ENCODE data around the gene HEY2.

Gene HEY2

DNA sequence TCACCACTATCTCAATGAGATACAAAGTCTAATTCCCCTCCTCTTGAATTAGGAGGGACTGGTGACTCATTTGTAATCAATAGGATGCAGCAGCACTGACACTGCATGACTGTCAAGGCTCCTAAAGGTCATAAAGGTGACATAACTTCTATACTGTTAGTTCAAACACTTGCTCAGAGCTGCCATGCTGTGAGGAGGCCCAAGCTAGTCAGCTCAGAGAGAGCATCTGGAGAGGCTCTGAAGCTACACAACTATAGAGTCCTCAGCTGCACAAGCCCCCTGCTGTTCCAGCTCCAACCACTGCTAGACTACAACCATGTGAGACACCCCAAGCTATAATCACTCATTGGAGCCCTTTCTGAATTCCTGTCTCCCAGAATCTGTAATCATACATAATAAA, 17.0 kb upstream of the HEY2 start:
- no peak overlapping the region for H3K4me3 ChIP-seq (ENCODE audit: low read length)
- no peak for DNase-seq (ENCODE audit: low read depth)
- TF ChIP-seq, protein P1, sequence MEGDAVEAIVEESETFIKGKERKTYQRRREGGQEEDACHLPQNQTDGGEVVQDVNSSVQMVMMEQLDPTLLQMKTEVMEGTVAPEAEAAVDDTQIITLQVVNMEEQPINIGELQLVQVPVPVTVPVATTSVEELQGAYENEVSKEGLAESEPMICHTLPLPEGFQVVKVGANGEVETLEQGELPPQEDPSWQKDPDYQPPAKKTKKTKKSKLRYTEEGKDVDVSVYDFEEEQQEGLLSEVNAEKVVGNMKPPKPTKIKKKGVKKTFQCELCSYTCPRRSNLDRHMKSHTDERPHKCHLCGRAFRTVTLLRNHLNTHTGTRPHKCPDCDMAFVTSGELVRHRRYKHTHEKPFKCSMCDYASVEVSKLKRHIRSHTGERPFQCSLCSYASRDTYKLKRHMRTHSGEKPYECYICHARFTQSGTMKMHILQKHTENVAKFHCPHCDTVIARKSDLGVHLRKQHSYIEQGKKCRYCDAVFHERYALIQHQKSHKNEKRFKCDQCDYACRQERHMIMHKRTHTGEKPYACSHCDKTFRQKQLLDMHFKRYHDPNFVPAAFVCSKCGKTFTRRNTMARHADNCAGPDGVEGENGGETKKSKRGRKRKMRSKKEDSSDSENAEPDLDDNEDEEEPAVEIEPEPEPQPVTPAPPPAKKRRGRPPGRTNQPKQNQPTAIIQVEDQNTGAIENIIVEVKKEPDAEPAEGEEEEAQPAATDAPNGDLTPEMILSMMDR (IDR thresholded peaks at IDR 0.05; ENCODE audit: insufficient read depth, low read depth, low read length, missing control alignments), result no peak

DNA sequence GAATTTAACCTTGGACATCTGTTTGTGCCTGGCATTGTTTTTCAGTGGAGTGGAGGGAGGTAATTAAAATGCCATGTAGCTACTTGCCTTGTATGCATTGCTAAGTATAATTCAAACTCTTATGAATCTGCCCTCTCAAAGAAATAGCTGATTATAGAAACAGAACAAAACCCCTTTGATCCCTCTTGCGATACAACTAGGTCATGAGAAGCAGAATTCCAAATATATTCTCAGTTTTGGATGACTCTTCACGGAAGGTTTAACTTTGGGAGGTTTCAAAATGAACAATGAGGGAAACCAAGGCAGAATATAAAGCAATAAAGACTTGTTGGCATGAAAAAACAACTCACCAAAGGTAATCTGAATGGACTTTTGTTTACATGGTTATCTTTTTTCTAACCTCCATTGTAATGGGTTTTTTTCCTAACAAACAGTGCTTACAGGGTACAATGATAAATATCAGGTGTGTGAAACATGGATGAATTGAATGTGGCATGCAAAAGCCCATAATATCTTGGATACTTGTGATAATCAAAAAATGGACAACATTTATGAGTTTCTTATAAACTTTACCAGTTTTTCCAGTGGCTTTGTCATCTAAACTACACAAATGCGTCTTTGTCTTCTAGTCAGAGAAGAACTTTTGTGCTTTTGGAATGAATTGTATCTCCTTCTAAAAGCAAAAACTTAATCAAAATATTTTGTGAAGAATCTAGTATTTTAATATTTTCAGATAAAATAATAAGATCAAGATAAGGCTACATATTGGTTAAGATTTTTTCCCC, 15.7 kb upstream of the HEY2 start:
- no peak overlapping the region for H3K4me3 ChIP-seq (ENCODE audit: low read length)
- TF ChIP-seq, protein P1 (IDR thresholded peaks at IDR 0.05; ENCODE audit: insufficient read depth, low read depth, low read length, missing control alignments), result no peak
- no peak for DNase-seq (ENCODE audit: low read depth)

DNA sequence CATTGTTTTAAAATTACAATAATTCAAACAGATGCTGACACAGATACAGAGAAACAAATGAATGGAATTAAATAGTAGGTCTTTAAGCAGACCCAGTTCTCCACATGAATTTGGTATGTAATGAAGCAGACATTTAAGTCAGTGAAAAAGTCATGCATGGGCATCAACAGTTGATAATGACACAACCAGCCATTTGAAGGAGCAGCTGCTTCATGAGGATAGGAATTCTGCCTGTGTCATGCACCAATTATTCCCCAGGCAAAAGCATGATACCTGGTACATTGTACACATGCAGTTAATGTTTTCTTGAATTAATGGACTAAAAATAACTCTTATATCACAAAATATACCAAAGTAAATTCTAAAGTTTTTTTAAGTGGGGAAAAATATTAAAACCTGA, 11.2 kb upstream of the HEY2 start:
- no peak overlapping the region for H3K4me3 ChIP-seq (ENCODE audit: low read length)
- TF ChIP-seq, protein P1 (IDR thresholded peaks at IDR 0.05; ENCODE audit: insufficient read depth, low read depth, low read length, missing control alignments), result no peak
- DNase-seq (ENCODE audit: low read depth), result no peak

DNA sequence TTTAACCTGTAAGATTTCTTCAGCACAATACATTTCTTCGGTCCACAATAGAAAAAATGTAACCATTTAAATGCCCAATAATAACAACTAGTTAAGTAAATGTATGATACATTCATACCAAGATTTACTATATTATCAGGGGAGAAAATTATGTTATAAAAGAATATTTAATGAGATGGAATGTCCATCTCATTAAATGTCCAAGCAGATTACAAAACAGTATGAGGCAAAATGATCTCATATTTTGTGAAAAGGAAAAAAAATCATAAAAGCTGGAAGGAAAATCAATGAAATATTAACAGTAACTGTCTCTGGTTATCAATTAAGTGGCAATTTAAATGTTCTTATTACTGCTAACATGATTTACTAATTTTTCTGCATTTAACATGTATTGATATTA, 10.1 kb upstream of the HEY2 start:
- TF ChIP-seq, protein P1 (IDR thresholded peaks at IDR 0.05; ENCODE audit: insufficient read depth, low read depth, low read length, missing control alignments), result no peak
- no peak overlapping the region for H3K4me3 ChIP-seq (ENCODE audit: low read length)
- no peak for DNase-seq (ENCODE audit: low read depth)

DNA sequence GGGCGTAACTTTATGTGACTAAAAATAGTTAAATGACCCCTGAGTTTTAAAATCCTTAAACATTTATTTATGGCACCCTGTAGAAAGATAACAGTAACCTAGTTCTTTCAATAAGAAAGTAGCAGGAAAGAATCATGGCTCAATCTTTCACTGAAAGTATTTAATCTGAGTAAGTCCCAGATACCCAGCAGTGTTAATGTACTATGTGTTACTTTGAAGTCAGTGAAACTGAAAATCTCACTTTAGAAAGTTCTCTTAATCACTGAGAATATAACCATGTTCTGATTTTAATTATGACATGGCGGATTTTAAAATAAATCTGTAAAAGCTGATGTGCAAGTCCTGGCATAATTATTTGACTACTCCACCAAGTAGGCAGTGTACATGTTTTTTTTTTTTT, 8.1 kb upstream of the HEY2 start:
- H3K4me3 ChIP-seq (ENCODE audit: low read length), result no peak overlapping the region
- no peak for DNase-seq (ENCODE audit: low read depth)
- TF ChIP-seq, protein P1 (IDR thresholded peaks at IDR 0.05; ENCODE audit: insufficient read depth, low read depth, low read length, missing control alignments), result no peak

DNA sequence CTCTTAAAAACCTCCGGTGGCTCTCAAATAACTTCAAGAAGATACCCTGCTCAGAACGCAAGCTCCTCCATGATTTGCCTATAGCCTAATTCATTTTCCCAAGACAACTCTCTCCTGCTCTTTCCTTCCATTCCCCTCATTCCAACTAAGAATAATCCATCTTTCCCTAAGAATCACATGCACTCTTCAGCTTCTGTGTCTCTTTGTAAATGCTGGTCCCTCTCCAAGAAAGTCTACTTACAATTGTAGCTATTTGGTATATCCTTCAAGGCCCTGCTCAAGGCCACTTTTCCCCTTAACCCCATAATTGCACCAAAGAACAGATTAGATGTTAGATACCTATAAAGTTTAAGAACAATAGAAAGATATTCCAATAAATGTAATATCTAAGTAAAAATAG, 7.4 kb upstream of the HEY2 start:
- no peak for DNase-seq (ENCODE audit: low read depth)
- TF ChIP-seq, protein P1 (IDR thresholded peaks at IDR 0.05; ENCODE audit: insufficient read depth, low read depth, low read length, missing control alignments), result no peak
- H3K4me3 ChIP-seq (ENCODE audit: low read length), result no peak overlapping the region

Data from epithelial cell of esophagus (primary cell).